Measurements from ENCODE around the gene CCL25.

CCL25 gene, protein sequence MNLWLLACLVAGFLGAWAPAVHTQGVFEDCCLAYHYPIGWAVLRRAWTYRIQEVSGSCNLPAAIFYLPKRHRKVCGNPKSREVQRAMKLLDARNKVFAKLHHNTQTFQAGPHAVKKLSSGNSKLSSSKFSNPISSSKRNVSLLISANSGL

DNA sequence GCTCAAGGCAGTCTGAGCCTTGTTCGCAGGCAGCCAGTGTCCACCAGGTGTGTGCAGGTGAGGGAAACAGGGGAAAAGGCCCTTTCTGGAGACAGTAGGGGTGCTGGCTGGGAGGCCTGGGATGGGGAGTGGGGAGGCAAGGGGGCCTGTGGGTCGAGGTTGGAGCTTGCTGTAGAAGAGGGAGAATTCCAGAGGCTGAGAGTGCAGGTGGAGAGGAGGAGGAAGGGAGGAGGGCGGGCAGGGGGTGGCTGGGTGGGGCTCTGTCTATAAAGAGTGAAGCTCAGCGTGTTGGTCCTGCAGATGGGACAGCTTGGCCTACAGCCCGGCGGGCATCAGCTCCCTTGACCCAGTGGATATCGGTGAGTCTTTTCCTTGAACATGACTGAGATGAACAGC is at the start of gene CCL25:
Gene CCL25 (plus strand): TSS at position 297 of the 396 bp plus-strand sequence. CDS start 290 bp downstream, outside the sequence.
- TF ChIP-seq, protein P1, sequence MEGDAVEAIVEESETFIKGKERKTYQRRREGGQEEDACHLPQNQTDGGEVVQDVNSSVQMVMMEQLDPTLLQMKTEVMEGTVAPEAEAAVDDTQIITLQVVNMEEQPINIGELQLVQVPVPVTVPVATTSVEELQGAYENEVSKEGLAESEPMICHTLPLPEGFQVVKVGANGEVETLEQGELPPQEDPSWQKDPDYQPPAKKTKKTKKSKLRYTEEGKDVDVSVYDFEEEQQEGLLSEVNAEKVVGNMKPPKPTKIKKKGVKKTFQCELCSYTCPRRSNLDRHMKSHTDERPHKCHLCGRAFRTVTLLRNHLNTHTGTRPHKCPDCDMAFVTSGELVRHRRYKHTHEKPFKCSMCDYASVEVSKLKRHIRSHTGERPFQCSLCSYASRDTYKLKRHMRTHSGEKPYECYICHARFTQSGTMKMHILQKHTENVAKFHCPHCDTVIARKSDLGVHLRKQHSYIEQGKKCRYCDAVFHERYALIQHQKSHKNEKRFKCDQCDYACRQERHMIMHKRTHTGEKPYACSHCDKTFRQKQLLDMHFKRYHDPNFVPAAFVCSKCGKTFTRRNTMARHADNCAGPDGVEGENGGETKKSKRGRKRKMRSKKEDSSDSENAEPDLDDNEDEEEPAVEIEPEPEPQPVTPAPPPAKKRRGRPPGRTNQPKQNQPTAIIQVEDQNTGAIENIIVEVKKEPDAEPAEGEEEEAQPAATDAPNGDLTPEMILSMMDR (conservative IDR thresholded peaks at IDR 0.05; ENCODE audit: control insufficient read depth, insufficient read depth, low read depth, low read length), result no peak
- no peak within 1 kb of the TSS for H3K4me3 ChIP-seq (ENCODE audit: control insufficient read depth, low read depth, low read length)
- no peak for DNase-seq (ENCODE audit: low read depth)

DNA sequence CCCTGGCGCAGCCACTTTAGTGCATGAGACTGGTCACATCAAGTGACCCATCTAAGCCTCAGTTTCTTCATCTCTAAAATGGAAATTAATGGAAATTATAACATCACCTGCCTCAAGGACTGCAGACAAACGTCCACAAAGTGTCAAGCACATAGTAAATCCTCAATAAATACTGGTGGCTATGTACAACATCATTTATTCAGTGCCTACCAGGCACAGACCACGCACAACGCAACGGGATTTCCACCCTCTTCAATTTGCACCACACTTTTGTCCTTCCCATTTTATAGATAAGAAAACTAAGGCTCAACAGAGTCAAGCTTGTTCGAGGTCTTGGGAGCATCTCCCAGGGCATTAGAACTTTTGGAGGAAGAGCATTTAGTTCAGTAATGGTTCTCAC is 48.6 kb upstream of the CCL25 start:
- TF ChIP-seq, protein P1 (conservative IDR thresholded peaks at IDR 0.05; ENCODE audit: control insufficient read depth, insufficient read depth, low read depth, low read length), result no peak
- peak overlapping the region; percentile 62 for H3K4me3 ChIP-seq (ENCODE audit: control insufficient read depth, low read depth, low read length)
- DNase-seq (ENCODE audit: low read depth), result no peak

DNA sequence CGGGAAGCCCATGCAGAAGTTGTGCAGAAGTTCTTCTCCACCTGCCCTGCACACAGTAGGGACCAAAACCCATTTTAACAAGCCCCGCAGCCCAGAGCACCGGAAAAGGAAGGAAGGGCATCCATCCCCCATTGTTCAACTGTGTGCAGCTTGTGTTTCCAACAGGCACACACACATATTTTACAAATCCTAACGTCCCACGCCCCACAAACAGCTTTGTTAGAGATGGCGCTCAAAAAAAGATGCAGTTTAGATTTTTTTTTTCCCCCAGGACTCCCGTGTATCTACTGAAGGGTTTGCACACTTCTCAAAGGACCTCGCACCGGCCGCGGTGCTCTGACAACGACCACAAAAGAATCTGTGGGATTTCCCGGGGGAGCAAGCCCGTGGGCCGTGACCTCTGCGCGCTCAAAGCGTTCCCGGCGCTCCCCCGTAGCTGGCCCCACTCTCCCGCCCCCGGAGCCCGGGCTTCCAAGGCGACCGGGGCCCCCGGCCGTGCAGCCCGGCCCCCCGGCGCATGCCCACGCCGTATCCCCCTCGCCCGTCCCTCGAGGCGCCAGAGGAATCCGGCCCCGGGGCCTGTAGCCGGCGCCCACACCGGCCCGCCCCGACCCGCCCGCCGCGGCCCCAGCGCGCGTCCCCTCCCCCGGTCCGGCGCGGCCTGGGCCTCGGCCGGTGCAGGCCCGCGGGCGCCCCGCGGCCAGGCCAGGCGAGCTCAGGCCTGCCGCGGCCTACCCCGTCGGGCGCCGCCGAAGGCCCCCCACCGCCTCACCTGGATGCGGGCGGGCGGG is 47.6 kb upstream of the CCL25 start:
- H3K4me3 ChIP-seq (ENCODE audit: control insufficient read depth, low read depth, low read length), result peak overlapping the region; percentile 62
- TF ChIP-seq, protein P1 (conservative IDR thresholded peaks at IDR 0.05; ENCODE audit: control insufficient read depth, insufficient read depth, low read depth, low read length), result no peak
- DNase-seq (ENCODE audit: low read depth), result peak; percentile 25

DNA sequence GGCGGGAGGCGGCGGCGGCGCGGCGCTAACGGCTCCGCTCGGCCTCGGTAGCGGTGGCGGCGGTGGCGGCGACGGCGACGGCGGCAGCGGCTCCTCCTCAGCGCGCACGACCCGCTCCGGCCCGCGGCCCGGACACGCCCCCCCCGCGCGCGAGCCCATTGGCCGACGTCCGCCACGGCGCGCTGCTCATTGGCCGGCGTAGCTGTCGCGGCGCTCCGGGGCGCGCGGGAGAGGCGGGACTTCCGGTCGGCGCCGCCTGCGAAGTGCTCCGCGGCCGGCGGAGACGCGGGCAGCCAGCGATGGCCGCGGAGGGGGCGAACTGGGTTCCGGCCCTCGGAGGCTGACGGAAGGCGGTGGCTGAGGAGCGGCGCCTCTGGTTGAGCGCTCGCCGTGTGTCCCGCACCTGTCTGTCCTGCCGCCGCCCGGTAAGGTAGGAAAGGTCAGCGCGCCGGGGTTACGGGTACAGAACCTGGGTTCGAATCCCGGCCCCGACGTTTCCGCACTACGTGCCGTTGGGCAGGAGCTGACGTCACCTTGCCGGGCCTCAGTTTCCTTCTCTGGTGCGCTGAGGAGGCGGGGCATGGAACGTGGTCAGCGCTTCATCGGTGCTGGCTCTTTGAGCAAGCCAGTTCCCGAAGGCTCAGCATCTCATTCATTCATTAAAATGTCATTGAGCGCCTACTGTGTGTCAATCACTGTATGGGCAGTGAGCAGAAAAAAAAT is 46.9 kb upstream of the CCL25 start, which contains the start of gene ELAVL1:
Gene ELAVL1 (minus strand): TSS at position 108 of the 723 bp plus-strand sequence. CDS start 13,826 bp downstream, outside the sequence.
- DNase-seq (ENCODE audit: low read depth), result peak; percentile 81
- TF ChIP-seq, protein P1 (conservative IDR thresholded peaks at IDR 0.05; ENCODE audit: control insufficient read depth, insufficient read depth, low read depth, low read length), result no peak
- H3K4me3 ChIP-seq (ENCODE audit: control insufficient read depth, low read depth, low read length), result peak within 1 kb of the TSS; percentile 88

DNA sequence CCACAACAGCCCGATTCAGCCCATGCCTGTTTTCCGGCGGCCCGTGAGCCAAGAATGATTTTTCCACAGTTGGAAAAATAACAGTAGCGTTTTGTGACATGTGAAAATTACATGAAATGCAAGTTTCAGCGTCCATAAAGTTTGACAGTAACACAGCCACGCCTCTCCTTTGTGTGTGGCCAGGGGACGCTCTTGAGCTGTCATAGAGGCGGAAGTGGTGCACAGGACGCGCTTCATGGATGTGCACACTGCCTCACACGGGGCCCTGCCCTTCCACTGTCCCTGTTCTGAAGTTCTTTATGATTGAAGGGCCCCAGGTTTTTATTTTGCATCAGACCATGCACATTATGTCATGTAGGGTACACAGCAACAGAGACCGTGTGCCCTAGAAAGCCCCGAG is 34.8 kb upstream of the CCL25 start:
- no peak for DNase-seq (ENCODE audit: low read depth)

DNA sequence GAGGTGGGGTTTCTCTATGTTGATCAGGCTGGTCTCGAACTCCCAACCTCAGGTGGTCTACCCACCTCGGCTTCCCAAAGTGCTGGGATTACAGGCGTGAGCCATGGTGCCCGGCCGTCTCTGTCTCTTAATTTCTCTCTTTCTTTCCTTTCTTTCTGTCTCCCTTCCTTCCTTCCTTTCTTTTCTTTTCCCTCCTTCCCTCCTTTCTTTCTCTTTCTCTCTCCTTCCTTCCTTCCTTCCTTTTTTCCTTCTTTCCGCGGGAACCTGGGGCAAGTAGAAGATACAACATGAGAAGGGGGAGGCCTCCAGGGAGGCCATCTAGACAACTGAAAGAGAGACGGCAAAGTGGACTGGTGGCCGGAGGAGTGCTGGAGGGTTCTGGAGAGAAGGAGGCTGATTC is 31.9 kb upstream of the CCL25 start:
- H3K4me3 ChIP-seq (ENCODE audit: control insufficient read depth, low read depth, low read length), result no peak overlapping the region
- no peak for DNase-seq (ENCODE audit: low read depth)
- TF ChIP-seq, protein P1 (conservative IDR thresholded peaks at IDR 0.05; ENCODE audit: control insufficient read depth, insufficient read depth, low read depth, low read length), result no peak

More for the DNA sequence above, 34.8 kb upstream of the CCL25 start:
- TF ChIP-seq, protein P1 (conservative IDR thresholded peaks at IDR 0.05; ENCODE audit: control insufficient read depth, insufficient read depth, low read depth, low read length), result no peak
- no peak overlapping the region for H3K4me3 ChIP-seq (ENCODE audit: control insufficient read depth, low read depth, low read length)
